ENCODE measurements around the gene IL37.
"Not testable (repeated sequence)": the region's sequence is repeated elsewhere in the genome, so short reads cannot be mapped to it uniquely, and the experiment has no call there.

The IL37 gene

GRCh38 chr2:112923967-112924338 is 13.0 kb downstream of the IL37 start:
- TF ChIP-seq, protein P1, sequence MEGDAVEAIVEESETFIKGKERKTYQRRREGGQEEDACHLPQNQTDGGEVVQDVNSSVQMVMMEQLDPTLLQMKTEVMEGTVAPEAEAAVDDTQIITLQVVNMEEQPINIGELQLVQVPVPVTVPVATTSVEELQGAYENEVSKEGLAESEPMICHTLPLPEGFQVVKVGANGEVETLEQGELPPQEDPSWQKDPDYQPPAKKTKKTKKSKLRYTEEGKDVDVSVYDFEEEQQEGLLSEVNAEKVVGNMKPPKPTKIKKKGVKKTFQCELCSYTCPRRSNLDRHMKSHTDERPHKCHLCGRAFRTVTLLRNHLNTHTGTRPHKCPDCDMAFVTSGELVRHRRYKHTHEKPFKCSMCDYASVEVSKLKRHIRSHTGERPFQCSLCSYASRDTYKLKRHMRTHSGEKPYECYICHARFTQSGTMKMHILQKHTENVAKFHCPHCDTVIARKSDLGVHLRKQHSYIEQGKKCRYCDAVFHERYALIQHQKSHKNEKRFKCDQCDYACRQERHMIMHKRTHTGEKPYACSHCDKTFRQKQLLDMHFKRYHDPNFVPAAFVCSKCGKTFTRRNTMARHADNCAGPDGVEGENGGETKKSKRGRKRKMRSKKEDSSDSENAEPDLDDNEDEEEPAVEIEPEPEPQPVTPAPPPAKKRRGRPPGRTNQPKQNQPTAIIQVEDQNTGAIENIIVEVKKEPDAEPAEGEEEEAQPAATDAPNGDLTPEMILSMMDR (IDR thresholded peaks at IDR 0.05): no peak
- no peak for TF ChIP-seq ZFX (IDR thresholded peaks at IDR 0.05; ENCODE audit: borderline replicate concordance)
- H3K27ac ChIP-seq: no peak overlapping the region

GRCh38 chr2:112924360-112924759 is 13.4 kb downstream of the IL37 start:
- TF ChIP-seq, protein P1 (IDR thresholded peaks at IDR 0.05): no peak
- TF ChIP-seq ZFX (IDR thresholded peaks at IDR 0.05; ENCODE audit: borderline replicate concordance): no peak
- peak overlapping the region; percentile 43; the same call in 1 of the 2 replicates for H3K27ac ChIP-seq

GRCh38 chr2:112924821-112925220 is 13.9 kb downstream of the IL37 start:
- TF ChIP-seq, protein P1 (IDR thresholded peaks at IDR 0.05): no peak
- TF ChIP-seq ZFX (IDR thresholded peaks at IDR 0.05; ENCODE audit: borderline replicate concordance): no peak
- H3K27ac ChIP-seq: peak overlapping the region; percentile 43

- no peak for TF ChIP-seq ZFX (IDR thresholded peaks at IDR 0.05; ENCODE audit: borderline replicate concordance)
- TF ChIP-seq, protein P1 (IDR thresholded peaks at IDR 0.05): no peak
- H3K27ac ChIP-seq: no peak overlapping the region
Observed at GRCh38 chr2:112926707-112927106, 15.7 kb downstream of the IL37 start.

- H3K27ac ChIP-seq: no peak overlapping the region
- TF ChIP-seq, protein P1 (IDR thresholded peaks at IDR 0.05): no peak
- no peak for TF ChIP-seq ZFX (IDR thresholded peaks at IDR 0.05; ENCODE audit: borderline replicate concordance)
Observed at GRCh38 chr2:112927745-112928144, 16.8 kb downstream of the IL37 start.

DNA sequence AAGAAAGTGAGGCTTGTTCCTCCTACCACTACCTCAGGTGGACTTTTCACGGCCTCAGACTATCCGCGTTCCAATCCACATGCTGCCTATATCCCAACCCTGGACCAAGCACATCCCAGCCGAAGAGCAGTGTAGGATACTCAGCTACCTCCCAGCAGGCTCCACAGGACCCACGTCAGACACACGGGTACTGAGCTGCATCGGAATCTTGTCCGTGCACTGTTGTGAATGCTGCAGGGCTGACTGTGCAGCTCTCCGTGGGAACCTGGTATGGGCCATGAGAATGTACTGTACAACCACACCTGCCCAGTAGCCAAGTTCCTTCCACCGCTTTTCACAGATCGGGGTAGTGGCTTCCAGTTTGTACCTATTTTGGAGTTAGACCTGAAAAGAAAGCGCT is 22.3 kb downstream of the IL37 start:
- no peak for TF ChIP-seq ZFX (IDR thresholded peaks at IDR 0.05; ENCODE audit: borderline replicate concordance)
- TF ChIP-seq, protein P1 (IDR thresholded peaks at IDR 0.05): no peak
- H3K27ac ChIP-seq: no peak overlapping the region

GRCh38 chr2:112934117-112934516 is 23.2 kb downstream of the IL37 start:
- H3K27ac ChIP-seq: not testable (repeated sequence)

- no peak overlapping the region for H3K27ac ChIP-seq
- TF ChIP-seq ZFX (IDR thresholded peaks at IDR 0.05; ENCODE audit: borderline replicate concordance): no peak
- TF ChIP-seq, protein P1 (IDR thresholded peaks at IDR 0.05): no peak
Observed at GRCh38 chr2:112936927-112937232, 25.9 kb downstream of the IL37 start.
